NT2/D1 (cell line): ENCODE data around the gene CYP21A2.

Experiments
- YY1 ChIP-seq: IDR thresholded peaks from 2 replicates; pipeline ENCODE4 v1.6.1; 2011; ENCODE audit not compliant: insufficient read length, insufficient read depth
- ZNF274 ChIP-seq: IDR thresholded peaks from 2 replicates; pipeline ENCODE4 v1.6.1; 2011; ENCODE audit warnings: mild to moderate bottlenecking, low read depth, low read length

GRCh38 chr6:32083812-32084768 is 45.9 kb downstream of the CYP21A2 start:
- TF ChIP-seq YY1 = no peak
- TF ChIP-seq ZNF274 = no peak
